ENCODE results near the gene TRMT1. TPM values are rescaled to one million over a fixed set of nuclear protein-coding genes. Genes with fewer than 3 reads are reported as not detected.
A peak's percentile ranks its signal among the peaks of the same experiment; 100 is the strongest.

The TRMT1 gene
- total and polyA plus RNA-seq, 2 of the 8 experiments (the other 6 are each of a cell fraction or from before 2014, with no cell fraction given): 77.4 to 99.3 TPM

DNA sequence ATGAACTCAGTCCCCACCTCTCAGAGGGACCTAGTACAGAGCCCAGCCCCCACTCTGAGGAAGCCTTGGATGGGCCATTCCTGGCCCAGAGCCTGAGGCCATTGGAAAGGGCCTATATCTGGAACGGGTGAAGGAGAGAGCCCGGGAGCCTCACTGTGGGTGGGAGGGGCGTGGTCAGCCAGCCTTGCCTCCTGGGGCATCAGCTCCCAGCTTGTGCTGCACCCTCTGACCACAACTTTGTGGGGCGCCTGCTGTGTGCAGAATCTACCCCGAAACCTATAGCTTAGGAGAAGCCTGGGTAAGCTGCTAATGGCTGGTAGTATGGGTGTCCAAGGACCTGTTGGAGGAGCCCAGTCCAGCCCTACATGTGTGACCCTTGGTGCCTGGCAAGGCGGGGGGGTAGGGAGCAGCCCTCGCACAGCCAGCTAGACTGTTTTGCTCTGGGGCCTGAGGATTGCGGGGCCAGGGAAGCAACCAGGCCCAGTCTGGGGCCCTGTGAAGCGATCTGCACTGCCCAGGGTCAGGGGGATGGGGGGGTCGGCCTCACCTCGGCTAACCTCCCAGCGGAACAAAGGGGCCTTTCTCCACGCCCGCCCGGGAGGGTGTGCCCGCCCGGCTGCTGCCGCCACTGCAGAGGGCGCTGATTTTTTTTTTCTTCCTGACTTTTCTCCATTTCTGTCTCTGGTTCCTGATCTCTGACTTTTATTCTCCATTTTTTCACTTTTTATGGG lies 56.1 kb downstream of the TRMT1 start:
- no peak overlapping the region for H3K4ac ChIP-seq (replicated peaks; ENCODE audit: insufficient read length, low read depth, low read length)
- H2AK5ac ChIP-seq (ENCODE audit: low read depth, low read length): no peak overlapping the region
- no peaks in the 10 kb centered on the region for H3K79me1 ChIP-seq (ENCODE audit: low read depth, low read length)
- H4K8ac ChIP-seq (ENCODE audit: extremely low read depth, insufficient read depth, low read length): no peak overlapping the region
- peaks cover 64 to 84% (median 80%) of the 10 kb centered on the region in 4 experiments for H3K27me3 ChIP-seq (replicated peaks in 1 of 4; ENCODE audit: control insufficient read depth in 3 of 4, extremely low read depth in 1 of 4, insufficient read depth in 3 of 4, low read length in 3 of 4)
- H2AFZ ChIP-seq (ENCODE audit: low read length): no peak overlapping the region
- H3K23ac ChIP-seq (ENCODE audit: insufficient read length): no peak overlapping the region
- no peak overlapping the region for H4K5ac ChIP-seq (ENCODE audit: insufficient read length, low read depth, low read length)
- H4K20me1 ChIP-seq (replicated peaks in 1 of 2; ENCODE audit: control insufficient read depth in 1 of 2, insufficient read depth in 2 of 2, low read length in 2 of 2): peaks cover 0 to 9% of the 10 kb centered on the region in 2 experiments
- no peak overlapping the region for H3K56ac ChIP-seq (replicated peaks; ENCODE audit: insufficient read length, low read depth, low read length)
- no peak overlapping the region for H2BK12ac ChIP-seq (ENCODE audit: low read depth, low read length)
- no peak overlapping the region for H3K14ac ChIP-seq (ENCODE audit: insufficient read length)
- H3K4me1 ChIP-seq (replicated peaks in 1 of 4; ENCODE audit: control insufficient read depth in 3 of 4, insufficient read depth in 4 of 4, low read length in 3 of 4): peaks cover 4 to 21% (median 16%) of the 10 kb centered on the region in 4 experiments
- no peaks in the 10 kb centered on the region for H3K9me3 ChIP-seq (ENCODE audit: insufficient read depth in 2 of 2, low read depth in 1 of 2, low read length in 1 of 2)
- H2BK15ac ChIP-seq (ENCODE audit: low read length): no peak overlapping the region
- peak overlapping the region; percentile 61 to 93 for H3K4me2 ChIP-seq (ENCODE audit: insufficient read depth in 1 of 2, low read depth in 2 of 2, low read length in 2 of 2)
- peak; percentile 25 for TF ChIP-seq EZH2 (IDR thresholded peaks at IDR 0.05; ENCODE audit: low read depth, low read length, severe bottlenecking)
- no peak for TF ChIP-seq CREB1 (IDR thresholded peaks at IDR 0.05)
- peak; percentile 17; the same call in 1 of the 2 replicates for TF ChIP-seq SUZ12 (IDR thresholded peaks at IDR 0.05; ENCODE audit: low read length)
- no peak overlapping the region; the same call in 1 of the 2 replicates for H3K18ac ChIP-seq (ENCODE audit: extremely low read depth, low read length)
- peaks cover 6% of the 10 kb centered on the region; the same call in 1 of the 2 replicates for H3K23me2 ChIP-seq (ENCODE audit: low read depth, low read length)
- no peak overlapping the region for H2BK5ac ChIP-seq (ENCODE audit: low read depth, low read length)
- H2BK120ac ChIP-seq (replicated peaks; ENCODE audit: low read depth, low read length): no peak overlapping the region
- POLR2A ChIA-PET (ENCODE audit: partially characterized antibody): interaction anchor here (0.9 to 1.6 kb wide), 5 partner anchors 17 to 92 kb away, joined by 3 to 6 read pairs (median 3); partner anchors contain the start of gene NACC1
- DNase-seq (ENCODE audit: low read depth in 1 of 2, low spot score in 2 of 2): peak in 1 of 2 experiments; percentile 56
- CTCF ChIA-PET (ENCODE audit: partially characterized antibody): interaction anchor here (0.6 to 48.8 kb wide), 15 partner anchors 10 to 766 kb away, joined by 3 to 1145 read pairs (median 41); partner anchors contain the start of genes LYL1, NFIX and ZNF44
- peak overlapping the region; percentile 17 to 60 (median 46); a peak in 5 of 8 replicates for H3K4me3 ChIP-seq (ENCODE audit: extremely low read depth in 1 of 4, insufficient read depth in 2 of 4, low read depth in 3 of 4, low read length in 4 of 4)
- H3K79me2 ChIP-seq (ENCODE audit: control insufficient read depth in 1 of 2, insufficient read depth in 2 of 2, low read length in 2 of 2): no peaks in the 10 kb centered on the region
- H2BK20ac ChIP-seq (ENCODE audit: low read length): no peak overlapping the region
- 36% methylated on average over 16 of the region's 19 CpGs; no CpG with 5 or more reads in 1 of the 2 experiments for WGBS, 2 experiments (ENCODE audit: extremely low coverage in 1 of 2, insufficient coverage in 1 of 2, insufficient read length in 1 of 2, insufficient replicate concordance in 2 of 2, low coverage in 1 of 2, low lambda C conversion rate in 2 of 2, missing lambda C conversion rate in 1 of 2)
- no peak overlapping the region for H4K91ac ChIP-seq (replicated peaks; ENCODE audit: insufficient read length, low read length)
- H3K9ac ChIP-seq (replicated peaks in 1 of 4; ENCODE audit: extremely low read depth in 1 of 4, low read depth in 3 of 4, low read length in 3 of 4): no peak overlapping the region
- no peak overlapping the region for H3K27ac ChIP-seq (ENCODE audit: low read depth, low read length)
- no peak for FAIRE-seq
- H3K36me3 ChIP-seq (ENCODE audit: control insufficient read depth in 2 of 4, insufficient read depth in 4 of 4, low read length in 3 of 4): no peaks in the 10 kb centered on the region

All from H1 (cell line).